Measurements from ENCODE around the gene NOD1.
"Not testable (repeated sequence)": the region's sequence is repeated elsewhere in the genome, so short reads cannot be mapped to it uniquely, and the experiment has no call there.

The NOD1 gene

GRCh38 chr7:30503274-30504212 lies 25.0 kb upstream of the NOD1 start:
- no peak for DNase-seq (ENCODE audit: low read depth)

GRCh38 chr7:30502470-30503251 lies 24.1 kb upstream of the NOD1 start:
- DNase-seq (ENCODE audit: low read depth), result no peak

GRCh38 chr7:30501264-30501663 lies 22.7 kb upstream of the NOD1 start:
- DNase-seq (ENCODE audit: low read depth), result no peak

- no peak for DNase-seq (ENCODE audit: low read depth)
These were observed 14.6 kb upstream of the NOD1 start for GRCh38 chr7:30493228-30493627.

GRCh38 chr7:30491417-30491816 lies 12.8 kb upstream of the NOD1 start:
- no peak for DNase-seq (ENCODE audit: low read depth)

GRCh38 chr7:30487371-30487770 lies 8.8 kb upstream of the NOD1 start:
- DNase-seq (ENCODE audit: low read depth), result no peak

GRCh38 chr7:30485667-30486066 lies 7.1 kb upstream of the NOD1 start:
- no peak for DNase-seq (ENCODE audit: low read depth)

GRCh38 chr7:30481416-30481815 lies 2.8 kb upstream of the NOD1 start:
- not testable (repeated sequence) for DNase-seq (ENCODE audit: low read depth)

GRCh38 chr7:30479202-30480120 lies 877 bp upstream of the NOD1 start:
- DNase-seq (ENCODE audit: low read depth), result no peak

- DNase-seq (ENCODE audit: low read depth), result no peak
These were observed 2.0 kb downstream of the NOD1 start for GRCh38 chr7:30476459-30477145.

- no peak for DNase-seq (ENCODE audit: low read depth)
These were observed 3.0 kb downstream of the NOD1 start for GRCh38 chr7:30475580-30475979.

GRCh38 chr7:30474893-30475292 lies 3.7 kb downstream of the NOD1 start:
- peak; percentile 83 for DNase-seq (ENCODE audit: low read depth)

GRCh38 chr7:30474485-30474884 lies 4.1 kb downstream of the NOD1 start:
- DNase-seq (ENCODE audit: low read depth), result no peak

GRCh38 chr7:30473903-30474302 lies 4.7 kb downstream of the NOD1 start:
- no peak for DNase-seq (ENCODE audit: low read depth)

- DNase-seq (ENCODE audit: low read depth), result peak; percentile 31
These were observed 5.5 kb downstream of the NOD1 start for GRCh38 chr7:30472784-30473775.

- DNase-seq (ENCODE audit: low read depth), result no peak
These were observed 6.4 kb downstream of the NOD1 start for GRCh38 chr7:30472081-30472783.

- DNase-seq (ENCODE audit: low read depth), result no peak
These were observed 7.4 kb downstream of the NOD1 start for GRCh38 chr7:30471205-30471604.

- DNase-seq (ENCODE audit: low read depth), result peak; percentile 58
These were observed 7.8 kb downstream of the NOD1 start for GRCh38 chr7:30470771-30471170.

- no peak for DNase-seq (ENCODE audit: low read depth)
These were observed 8.3 kb downstream of the NOD1 start for GRCh38 chr7:30470163-30470770.

All from GM04503 (cell line).